ENCODE data around the gene LRWD1. TPM values are rescaled to one million over a fixed set of nuclear protein-coding genes. Genes with fewer than 3 reads are reported as not detected.
"Not testable (repeated sequence)": the region's sequence is repeated elsewhere in the genome, so short reads cannot be mapped to it uniquely, and the experiment has no call there.

LRWD1 gene
- polyA plus RNA-seq, 5 donors = 11.6 to 24.6 (median 16.4) TPM

DNA sequence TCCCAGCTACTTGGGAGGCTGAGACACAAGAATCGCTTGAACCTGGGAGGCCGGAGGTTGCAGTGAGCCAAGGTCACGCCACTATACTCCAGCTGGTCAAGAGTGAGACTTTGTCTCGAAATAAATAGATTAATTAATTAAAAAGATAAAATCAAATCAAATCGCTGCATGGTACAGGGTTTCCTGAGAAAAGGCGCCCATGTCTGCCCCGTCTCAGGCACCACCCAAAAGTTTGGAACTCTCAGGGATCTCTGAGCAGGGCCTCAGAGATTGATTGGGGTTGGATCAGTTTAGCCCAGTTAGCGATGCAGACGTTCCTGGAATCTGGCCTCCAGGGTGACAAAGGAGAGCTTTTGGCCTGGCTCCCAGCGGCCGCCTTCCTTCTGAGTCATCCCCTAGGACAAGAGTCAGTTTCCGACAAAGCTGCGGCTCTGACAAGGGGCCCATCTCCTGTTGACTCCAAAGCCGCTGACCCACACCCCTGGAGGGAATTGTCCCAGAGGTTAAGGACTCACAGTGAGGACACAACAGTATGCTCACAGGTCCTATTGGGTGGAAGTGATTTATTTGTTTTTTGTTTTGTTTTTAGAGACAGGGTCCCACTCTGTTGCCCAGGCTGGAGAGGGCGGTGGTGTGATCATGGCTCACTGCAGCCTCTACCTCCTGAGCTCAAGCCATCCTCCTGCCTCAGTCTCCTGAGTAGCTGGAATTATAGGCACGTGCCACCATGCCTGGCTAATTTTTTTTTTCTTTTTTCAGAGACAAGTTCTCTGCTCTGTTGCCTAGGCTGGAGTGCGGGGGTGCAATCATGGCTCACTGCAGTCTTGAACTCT lies 24.6 kb upstream of the LRWD1 start:
- DNase-seq = no peak

DNA sequence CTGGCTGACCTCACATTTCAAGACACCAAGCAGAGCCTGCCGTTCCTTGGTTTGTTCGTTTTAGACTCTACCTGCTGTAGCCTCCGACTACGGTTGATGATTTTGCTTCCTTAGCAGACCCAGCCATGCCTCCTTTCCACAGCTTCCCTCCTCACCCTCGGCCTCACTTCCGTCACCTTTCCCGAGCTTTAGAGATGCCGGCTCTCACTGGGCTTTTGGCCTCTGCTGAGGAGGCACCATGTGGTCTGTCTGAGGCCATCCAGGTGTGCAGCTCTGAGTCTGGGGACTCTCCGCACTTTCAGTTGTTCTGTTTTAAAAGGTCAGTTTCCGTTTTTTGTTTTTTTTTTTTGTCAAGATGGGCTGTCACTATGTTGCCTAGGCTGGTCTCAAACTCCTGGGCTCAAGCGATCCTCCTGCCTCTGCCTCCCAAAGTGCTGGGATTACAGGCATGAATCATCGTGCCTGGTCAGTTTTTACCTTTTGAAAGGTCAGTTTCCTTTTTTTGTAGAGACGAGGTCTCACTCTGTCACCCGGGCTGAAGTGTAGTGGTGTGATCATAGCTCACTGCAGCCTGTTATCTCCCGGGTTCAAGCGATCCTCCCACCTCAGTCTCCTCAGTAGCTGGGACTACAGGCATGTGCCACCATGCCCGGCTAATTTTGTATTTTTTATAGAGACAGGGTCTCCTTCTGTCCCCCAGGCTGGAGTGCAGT lies 19.7 kb upstream of the LRWD1 start:
- no peak for DNase-seq

- DNase-seq = no peak
These were observed 19.1 kb upstream of the LRWD1 start for GRCh38 chr7:102445674-102446071.

DNA sequence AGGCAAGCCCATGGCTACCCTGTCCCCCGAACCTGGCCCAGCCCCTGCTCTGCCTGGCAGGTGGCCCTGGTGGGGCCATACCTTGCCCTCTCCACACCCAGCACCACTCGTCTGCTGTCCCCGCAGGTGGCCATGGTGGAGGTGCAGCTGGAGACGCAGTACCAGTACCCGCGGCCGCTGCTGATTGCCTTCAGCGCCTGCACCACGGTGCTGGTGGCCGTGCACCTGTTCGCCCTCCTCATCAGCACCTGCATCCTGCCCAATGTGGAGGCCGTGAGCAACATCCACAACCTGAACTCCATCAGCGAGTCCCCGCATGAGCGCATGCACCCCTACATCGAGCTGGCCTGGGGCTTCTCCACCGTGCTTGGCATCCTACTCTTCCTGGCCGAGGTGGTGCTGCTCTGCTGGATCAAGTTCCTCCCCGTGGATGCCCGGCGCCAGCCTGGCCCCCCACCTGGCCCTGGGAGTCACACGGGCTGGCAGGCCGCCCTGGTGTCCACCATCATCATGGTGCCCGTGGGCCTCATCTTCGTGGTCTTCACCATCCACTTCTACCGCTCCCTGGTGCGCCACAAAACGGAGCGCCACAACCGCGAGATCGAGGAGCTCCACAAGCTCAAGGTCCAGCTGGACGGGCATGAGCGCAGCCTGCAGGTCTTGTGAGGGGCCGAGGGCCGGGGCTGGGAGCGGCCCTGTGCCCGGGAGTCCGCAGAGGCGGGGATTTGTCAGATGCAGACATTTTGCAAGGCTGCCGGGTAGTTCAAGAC lies 18.2 kb upstream of the LRWD1 start:
- no peak for DNase-seq

DNA sequence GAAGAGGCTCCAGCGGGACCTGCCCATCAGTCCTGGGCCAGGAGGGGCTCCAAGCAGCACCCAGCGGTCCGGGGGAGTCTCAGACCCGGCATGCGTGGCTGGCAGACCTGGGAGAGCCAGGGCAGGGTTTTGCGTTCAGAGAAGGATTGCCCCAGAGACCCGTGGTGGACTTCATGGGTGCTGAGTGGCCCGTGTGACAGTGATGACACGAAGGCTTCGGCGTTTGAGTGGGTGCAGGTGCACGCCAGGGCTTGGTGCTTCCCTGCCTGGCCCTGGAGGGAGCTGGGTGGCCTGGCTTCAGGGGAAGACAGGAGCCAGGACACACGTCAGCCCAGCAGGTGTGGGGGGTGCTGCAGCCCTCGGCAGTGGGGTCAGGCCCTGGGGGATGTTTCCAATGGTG lies 17.5 kb upstream of the LRWD1 start:
- no peak for DNase-seq

- DNase-seq = no peak
These were observed 15.6 kb upstream of the LRWD1 start for GRCh38 chr7:102449136-102449535.

DNA sequence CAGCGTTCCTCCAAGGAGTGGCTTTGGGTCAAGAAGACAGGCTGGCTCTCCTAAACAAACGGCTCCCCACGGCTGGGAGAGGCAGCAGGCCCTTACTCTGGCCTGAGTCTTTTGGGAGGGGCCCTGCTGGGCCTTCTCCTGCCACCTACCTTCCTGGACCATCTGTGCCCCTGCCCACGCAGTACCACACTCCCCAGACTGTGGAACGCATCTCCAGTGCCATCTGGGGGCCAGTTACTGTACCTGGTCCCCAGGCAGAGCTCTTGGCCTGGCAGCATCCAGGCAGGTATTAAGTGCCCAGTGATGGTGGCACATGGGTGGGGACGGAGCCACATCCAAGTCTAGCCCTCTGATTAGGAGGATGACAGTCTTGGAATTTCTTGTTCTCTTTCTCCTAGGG lies 14.5 kb upstream of the LRWD1 start:
- no peak for DNase-seq

GRCh38 chr7:102451371-102452054 lies 13.3 kb upstream of the LRWD1 start:
- DNase-seq = no peak

GRCh38 chr7:102452451-102452850 lies 12.3 kb upstream of the LRWD1 start:
- DNase-seq = no peak

DNA sequence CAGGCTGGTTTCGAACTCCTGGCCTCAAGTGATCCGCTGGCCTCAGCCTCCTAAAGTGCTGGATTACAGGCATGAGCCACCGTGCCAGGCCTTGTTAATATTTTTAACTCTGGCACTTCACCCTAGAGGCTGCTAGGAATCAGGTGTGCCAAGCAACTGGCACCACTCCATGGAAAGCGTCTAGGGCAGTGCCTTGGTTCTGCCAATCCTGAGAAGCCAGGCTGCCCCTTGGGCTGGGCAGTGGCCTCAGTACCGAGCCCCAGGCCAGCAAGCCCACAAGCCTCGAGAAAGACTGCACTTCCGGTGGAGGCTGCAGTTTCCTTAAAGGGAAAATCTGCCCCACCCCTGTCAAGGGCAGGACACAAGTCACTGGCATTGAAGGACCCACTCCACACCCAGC lies 11.5 kb upstream of the LRWD1 start:
- no peak for DNase-seq

DNA sequence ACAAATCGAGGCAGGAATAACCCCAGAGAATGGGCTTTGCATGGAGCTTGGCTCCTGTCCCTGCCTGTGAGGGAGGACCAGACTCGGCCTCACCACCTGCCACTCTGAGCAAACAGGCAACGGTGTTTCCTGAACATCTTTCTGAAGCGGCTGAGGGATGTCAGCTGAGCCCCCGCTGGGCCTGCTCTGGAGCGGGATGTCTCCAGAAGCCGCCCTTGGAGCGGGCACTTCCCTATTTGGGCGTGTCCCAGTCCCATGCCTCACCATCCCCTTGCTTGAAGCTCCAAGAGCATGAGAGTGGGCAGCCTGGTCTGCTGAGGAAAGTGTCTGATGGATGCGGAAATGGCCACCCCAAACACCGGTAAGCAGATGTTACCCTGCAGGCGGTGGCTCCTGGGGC lies 10.3 kb upstream of the LRWD1 start:
- no peak for DNase-seq

- not testable (repeated sequence) for DNase-seq
These were observed 9.9 kb upstream of the LRWD1 start for GRCh38 chr7:102454932-102455331.

- no peak for DNase-seq
These were observed 9.2 kb upstream of the LRWD1 start for GRCh38 chr7:102455596-102455995.

- DNase-seq = no peak
These were observed 8.5 kb upstream of the LRWD1 start for GRCh38 chr7:102456327-102456726.

DNA sequence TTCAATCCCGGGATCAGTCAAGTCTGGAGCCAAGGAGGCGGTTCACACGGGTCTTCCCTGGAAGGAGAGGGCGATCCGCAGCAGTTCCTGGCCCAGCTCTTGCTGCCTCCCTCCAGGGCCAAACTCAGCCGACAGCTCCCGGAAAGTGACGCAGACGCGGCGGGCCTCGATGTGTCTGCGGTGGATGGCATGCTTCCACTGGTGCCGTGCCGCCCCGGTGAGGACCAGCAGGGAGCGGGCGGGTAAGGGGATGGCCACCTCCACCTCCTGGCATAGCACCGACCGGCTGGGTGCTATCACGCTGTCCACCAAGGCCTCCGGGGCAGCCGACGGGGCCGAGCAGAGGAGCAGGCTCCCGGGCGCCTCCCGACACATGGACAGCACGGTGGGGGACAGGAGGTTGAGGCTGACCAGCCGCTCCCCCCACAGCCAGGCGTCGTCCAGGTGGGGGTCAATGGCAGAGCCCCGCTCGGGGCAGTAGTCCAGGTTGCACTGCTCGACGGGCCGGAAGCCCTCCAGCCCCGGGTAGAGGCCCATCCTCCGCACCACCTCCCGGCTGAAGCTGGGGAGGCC lies 7.3 kb upstream of the LRWD1 start:
- DNase-seq = no peak

- DNase-seq = no peak
These were observed 5.5 kb upstream of the LRWD1 start for GRCh38 chr7:102459221-102459844.

GRCh38 chr7:102460467-102460866 lies 4.3 kb upstream of the LRWD1 start:
- no peak for DNase-seq

DNA sequence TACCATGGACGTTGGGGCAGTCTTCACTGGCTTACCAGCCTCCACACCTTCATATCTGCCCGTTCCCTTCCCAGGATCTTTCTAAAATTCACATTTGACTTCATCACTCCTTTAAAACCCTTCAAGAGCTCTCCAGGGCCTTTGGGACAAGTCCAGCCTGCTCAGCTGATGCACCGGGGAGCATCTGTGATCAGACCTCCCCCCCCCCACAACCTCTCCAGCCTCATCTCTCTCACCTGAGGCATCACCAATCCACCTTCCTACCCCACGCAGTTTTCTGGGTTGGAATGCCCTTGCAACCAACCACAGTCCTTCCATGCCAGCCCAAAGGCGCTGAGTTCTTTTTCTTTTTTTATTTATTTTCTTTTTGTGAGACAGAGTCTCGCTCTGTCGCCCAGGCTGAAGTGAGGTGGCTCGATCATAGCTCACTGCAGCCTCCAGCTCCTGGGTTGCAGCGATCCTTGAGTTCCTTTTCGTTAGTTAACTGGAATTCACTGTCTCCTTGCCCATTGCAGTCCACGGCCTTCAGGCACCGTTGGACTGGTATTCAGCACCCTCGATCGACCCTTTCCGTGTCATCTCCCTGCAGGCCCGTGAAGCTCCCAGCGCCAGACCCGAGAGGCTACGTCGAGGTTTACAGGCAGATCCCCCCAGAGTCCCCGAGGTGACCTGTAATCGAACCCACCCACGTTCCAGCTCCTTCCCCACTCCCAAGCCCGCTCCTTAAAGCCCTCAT lies 775 bp upstream of the LRWD1 start:
- no peak for DNase-seq

DNA sequence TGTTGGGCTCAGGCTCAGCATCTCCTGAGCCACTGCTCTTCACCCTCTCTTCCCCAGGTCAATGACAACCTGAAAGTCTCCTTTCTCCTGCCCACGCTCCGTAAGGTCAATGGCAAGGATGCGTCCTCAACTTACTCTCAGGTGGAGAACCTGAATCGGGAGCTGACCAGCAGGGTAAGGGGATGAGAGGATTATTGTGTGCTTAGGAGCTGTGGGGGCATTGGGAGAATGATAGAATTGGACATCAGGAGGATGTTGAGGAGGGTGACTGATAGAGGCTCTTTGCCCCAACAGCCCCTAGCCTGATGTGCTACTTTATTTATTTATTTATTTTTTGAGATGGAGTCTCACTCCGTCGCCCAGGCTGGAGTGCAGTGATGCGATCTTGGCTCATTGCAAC lies 1.3 kb downstream of the LRWD1 start:
- DNase-seq = no peak

Measured in right lung (tissue), 5 donors.